EH (cell line): ENCODE measurements around the gene LHX5.
A peak's percentile ranks its signal among the peaks of the same experiment; 100 is the strongest.

Experiments
- DNase-seq: peaks from one replicate; pipeline ENCODE4 v3.0.0-alpha.2; 2015; ENCODE audit warnings: low read depth

Gene LHX5

DNA sequence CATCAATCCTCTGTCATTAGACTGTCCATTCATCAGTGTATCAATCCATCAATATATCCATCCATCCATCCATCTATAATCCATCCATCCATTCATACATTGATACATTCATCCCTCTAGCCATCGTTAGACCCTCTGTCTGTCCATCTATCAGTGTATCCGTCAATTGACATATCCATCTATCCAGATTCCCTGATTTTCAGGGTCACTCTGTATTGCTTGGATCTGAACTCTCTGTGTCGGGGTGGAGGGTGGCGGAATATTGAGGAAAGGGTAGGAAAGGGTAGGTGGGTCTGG lies 32.4 kb downstream of the LHX5 start:
- DNase-seq = no peak

GRCh38 chr12:113438523-113439300 lies 33.0 kb downstream of the LHX5 start:
- no peak for DNase-seq

DNA sequence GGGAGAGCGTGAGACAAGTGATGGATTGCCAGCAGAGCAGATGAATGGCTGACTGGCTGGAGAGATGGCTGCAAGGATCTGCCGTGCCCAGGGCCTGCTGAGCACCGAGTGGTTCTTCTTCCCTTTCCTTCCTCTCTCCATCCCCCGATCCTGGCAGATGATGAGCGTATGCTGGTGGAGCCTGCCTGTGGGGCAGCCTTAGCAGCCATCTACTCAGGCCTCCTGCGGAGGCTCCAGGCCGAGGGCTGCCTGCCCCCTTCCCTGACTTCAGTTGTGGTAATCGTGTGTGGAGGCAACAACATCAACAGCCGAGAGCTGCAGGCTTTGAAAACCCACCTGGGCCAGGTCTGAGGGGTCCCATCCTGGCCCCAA lies 34.0 kb downstream of the LHX5 start:
- no peak for DNase-seq

- DNase-seq = no peak
Measured at GRCh38 chr12:113436993-113437728, 34.5 kb downstream of the LHX5 start.

DNA sequence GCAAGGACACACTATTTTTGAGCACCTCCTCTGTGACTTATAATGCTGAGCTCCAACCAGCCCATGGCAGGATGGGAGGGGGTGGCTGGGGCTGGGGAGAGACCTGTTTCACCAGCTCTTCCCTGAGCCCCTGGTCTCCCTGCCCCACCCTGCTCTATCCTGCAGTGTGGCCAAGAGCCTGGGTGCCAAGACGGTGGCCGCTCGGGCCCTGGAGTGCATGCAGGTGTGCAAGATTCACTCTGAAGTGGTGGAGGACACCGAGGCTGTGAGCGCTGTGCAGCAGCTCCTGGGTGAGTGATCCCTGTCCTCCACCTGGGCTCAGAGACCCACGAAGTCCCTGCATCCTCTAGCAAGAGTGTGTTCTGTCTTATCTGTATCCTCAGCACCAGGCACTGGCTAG lies 35.1 kb downstream of the LHX5 start:
- no peak for DNase-seq

GRCh38 chr12:113435367-113435766 lies 36.3 kb downstream of the LHX5 start:
- no peak for DNase-seq

DNA sequence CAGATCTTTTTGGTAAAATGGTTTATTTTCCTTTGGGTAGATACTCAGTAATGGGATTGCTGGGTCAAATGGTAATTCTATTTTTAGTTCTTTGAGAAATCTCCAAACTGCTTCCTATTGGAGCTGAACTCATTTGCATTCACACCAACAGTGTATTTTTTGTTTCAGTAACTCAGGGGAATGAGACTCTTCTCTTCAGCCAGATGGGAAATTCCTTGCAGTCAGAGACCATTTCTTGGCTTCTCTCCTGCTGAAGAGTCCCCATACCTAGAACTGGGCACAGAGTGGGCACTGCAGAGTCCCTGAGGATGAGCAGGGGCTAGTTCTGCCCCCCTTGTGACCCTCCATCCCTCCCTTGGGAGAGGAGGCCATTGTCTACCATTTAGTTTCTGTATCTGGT lies 38.7 kb downstream of the LHX5 start:
- DNase-seq = peak; percentile 11

DNA sequence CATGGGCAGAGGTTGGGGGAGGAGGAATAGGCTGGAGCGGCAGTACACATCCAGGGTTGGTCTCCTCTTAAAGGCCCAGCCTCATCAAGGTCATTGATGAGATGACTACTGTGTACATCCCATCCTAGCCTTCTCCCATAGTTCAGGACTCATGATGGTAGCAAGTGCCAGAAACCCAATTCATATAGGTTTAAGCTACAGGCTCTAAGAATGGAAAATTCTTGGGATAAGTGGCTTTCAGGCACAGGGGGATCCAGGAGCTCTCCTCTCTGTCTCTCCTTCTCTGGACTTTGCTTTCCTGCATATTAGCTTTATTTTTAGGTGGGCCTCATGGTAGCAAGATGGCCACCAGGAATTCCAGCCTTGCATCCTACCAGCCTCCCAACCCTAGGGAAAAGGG lies 43.2 kb downstream of the LHX5 start:
- no peak for DNase-seq

DNA sequence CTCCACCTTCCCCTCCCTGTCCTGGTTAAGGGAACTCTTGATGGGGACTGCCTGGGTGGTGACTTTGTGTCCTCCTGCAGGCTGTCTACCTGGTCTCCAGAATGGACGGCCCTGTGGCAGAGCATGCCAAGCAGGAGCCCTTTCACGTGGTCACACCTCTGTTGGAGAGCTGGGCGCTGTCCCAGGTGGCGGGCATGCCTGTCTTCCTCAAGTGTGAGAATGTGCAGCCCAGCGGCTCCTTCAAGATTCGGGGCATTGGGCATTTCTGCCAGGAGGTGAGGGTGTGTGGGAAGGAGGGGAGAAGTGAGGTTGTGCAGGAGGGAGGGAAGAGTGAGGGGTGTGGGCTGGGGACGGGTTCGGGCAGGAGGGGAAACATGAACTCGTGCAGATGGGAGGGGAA lies 43.8 kb downstream of the LHX5 start:
- DNase-seq = no peak

DNA sequence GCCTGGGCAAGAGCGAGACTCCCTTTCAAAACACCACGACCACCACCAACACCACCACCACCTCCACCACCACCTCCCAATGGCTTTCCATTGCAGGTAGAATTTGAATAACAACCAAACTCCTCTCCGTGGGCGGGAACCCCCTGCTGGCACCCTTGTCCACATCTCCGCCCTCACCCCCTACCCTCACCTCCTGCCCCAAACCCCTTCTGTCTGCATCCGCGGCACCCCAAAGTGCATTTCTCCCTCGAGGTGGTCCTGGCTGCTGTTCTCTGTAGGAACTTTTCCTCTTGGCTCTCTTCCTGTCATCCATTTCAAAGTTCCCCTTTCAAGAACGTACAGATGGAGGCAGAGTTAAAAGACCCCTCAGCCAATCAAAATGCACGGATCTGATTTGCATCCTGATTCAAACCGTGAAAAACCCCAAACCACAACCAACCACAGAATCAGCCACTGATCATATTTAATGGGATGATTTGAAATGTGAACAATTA lies 45.7 kb downstream of the LHX5 start:
- no peak for DNase-seq

- peak; percentile 58 for DNase-seq
Measured at GRCh38 chr12:113424915-113425823, 46.5 kb downstream of the LHX5 start.

GRCh38 chr12:113424456-113424855 lies 47.2 kb downstream of the LHX5 start:
- DNase-seq = no peak

- no peak for DNase-seq
Measured at GRCh38 chr12:113422886-113423669, 48.6 kb downstream of the LHX5 start.

- DNase-seq = peak; percentile 90
Measured at GRCh38 chr12:113422030-113422885, 49.4 kb downstream of the LHX5 start, which contains the start of gene SDSL. TSS of gene SDSL (plus strand) at chr12:113422380. CDS start at chr12:113427983, 5,603 bp downstream.

GRCh38 chr12:113420996-113421595 lies 50.6 kb downstream of the LHX5 start:
- DNase-seq = no peak

DNA sequence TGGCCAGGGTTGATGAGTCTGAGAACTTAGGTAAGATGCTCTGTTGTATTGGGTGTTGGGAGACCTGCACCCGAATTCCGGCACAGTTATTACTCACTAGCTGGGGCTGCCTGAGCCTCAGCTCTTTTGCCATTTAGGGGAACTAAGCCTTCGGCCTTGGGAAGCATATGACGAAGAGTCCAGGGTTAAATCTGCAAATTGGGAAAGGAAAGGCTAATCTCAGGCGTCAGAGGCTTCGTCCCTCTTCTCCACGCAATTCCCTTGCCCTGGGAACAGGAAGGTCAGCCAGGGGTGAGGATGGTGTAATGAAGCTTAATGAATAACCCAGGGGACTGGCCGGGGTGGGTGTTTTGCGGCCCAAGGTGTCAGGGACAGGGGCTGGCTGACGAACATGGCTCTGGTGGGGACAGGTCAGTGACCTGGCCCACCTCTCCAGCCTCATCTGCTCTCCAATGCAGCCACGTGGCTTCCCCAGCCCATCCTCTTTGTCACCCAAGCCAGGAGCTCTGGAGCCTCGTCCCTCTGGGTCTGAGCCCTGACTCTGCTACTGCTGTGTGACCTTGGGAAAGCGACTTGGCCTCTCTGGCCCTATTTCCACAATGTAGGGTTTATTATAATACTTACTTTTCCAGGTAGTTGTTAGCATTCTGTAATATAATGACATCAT lies 53.3 kb downstream of the LHX5 start:
- DNase-seq = no peak

DNA sequence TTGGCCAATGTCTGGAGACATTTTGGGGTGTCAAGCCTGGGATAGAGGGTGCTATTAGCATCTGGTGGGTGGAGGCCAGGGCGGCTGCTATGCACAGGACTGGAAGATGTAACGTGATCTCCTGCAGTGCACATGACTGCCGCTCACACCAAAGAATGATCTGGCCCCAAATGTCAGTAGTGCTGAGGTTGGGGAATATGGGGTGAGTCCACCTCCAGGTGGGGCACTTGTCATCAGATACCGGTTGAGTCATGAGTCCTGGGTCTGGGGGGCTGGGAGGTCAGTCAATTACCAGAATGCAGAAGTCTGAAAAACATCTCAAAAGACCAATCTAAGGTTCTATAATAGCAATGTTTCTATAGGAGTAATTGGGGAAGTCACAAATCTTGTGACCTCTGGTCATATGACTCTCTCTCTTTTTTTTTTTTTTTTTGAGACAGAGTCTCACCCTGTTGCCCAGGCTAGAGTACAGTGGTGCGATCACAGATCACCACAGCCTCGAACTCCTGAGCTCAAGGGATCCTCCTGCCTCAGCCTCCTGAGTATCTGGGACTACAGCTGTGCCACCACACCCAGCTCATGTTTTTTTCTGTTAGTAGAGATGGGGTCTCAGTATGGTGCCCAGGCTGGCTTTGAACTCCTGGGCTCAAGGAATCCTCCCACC lies 55.4 kb downstream of the LHX5 start:
- DNase-seq = no peak

GRCh38 chr12:113414519-113415038 lies 57.1 kb downstream of the LHX5 start:
- no peak for DNase-seq

DNA sequence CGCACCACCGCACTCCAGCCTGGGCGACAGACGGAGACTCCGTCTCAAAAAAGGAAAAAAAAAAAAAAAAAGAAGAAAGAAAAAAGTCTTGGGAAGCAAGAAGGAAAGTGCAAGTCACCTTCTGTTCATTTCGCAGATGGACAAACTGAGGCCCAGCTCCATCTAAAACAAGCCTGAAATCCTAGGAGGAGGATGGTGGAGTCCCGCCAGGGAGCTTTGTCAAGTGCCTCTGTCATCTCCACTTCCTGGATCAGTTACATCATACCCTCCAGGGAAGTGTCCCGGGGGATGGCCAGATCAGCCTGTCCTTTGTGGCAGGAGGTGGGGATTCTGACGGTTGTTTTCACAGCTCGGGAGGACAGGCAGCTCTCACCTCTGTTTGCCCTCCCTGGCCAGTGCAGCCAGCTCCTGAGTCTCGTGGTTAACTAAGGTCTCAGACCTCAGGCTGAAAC lies 58.2 kb downstream of the LHX5 start:
- DNase-seq = peak; percentile 42
